HTR-8/SVneo (cell line): ENCODE data around the gene HES6.

ENCODE experiments used
- DNase-seq: peaks from one replicate; pipeline ENCODE4 v3.0.0; 2011; ENCODE audit warnings: low spot score, mixed read lengths; ENCODE audit not compliant: insufficient read length
- FAIRE-seq: peaks from 2 replicates; lab custom pipeline; 2011; peaks lifted over from hg19 to GRCh38; lab: Jason Lieb, UNC

The HES6 gene

GRCh38 chr2:238239863-238240756, at the start of gene HES6:
Gene HES6 (minus strand): TSS chr2:238240038. CDS start chr2:238239905, 133 bp downstream.
- DNase-seq (peak; percentile 91), FAIRE-seq (peak; percentile 94)

- DNase-seq = no peak
- no peak for FAIRE-seq
Measured at GRCh38 chr2:238289574-238289973, 49.7 kb upstream of the HES6 start.

- peak; percentile 83 for FAIRE-seq
- peak; percentile 96 for DNase-seq
Measured at GRCh38 chr2:238288650-238289573, 49.1 kb upstream of the HES6 start.

- no peak for FAIRE-seq
Measured at GRCh38 chr2:238287737-238288649, 48.2 kb upstream of the HES6 start, which contains the start of gene PER2. Gene PER2 (minus strand): TSS chr2:238288610. CDS start chr2:238277936, 10,674 bp downstream.

GRCh38 chr2:238286987-238287736, 47.3 kb upstream of the HES6 start:
- FAIRE-seq = no peak

More at GRCh38 chr2:238287737-238288649, 48.2 kb upstream of the HES6 start, which contains the start of gene PER2:
- peak; percentile 57 for DNase-seq

GRCh38 chr2:238286551-238286950, 46.7 kb upstream of the HES6 start:
- no peak for DNase-seq
- no peak for FAIRE-seq

More at GRCh38 chr2:238286987-238287736, 47.3 kb upstream of the HES6 start:
- DNase-seq = no peak

- FAIRE-seq = no peak
- DNase-seq = no peak
Measured at GRCh38 chr2:238286095-238286494, 46.3 kb upstream of the HES6 start.

- FAIRE-seq (no peak), DNase-seq (no peak)
Measured at GRCh38 chr2:238285653-238286082, 45.8 kb upstream of the HES6 start.

GRCh38 chr2:238284802-238285515, 45.1 kb upstream of the HES6 start:
- FAIRE-seq (no peak), DNase-seq (no peak)

GRCh38 chr2:238282861-238283738, 43.3 kb upstream of the HES6 start:
- no peak for DNase-seq
- no peak for FAIRE-seq

GRCh38 chr2:238281826-238282480, 42.1 kb upstream of the HES6 start:
- FAIRE-seq (peak; percentile 49), DNase-seq (no peak)

- FAIRE-seq = no peak
- DNase-seq = no peak
Measured at GRCh38 chr2:238280083-238280825, 40.4 kb upstream of the HES6 start.

- FAIRE-seq (no peak), DNase-seq (no peak)
Measured at GRCh38 chr2:238279324-238279682, 39.5 kb upstream of the HES6 start.

- no peak for DNase-seq
- FAIRE-seq = no peak
Measured at GRCh38 chr2:238278626-238279323, 38.9 kb upstream of the HES6 start.

- no peak for FAIRE-seq
Measured at GRCh38 chr2:238277695-238278094, 37.9 kb upstream of the HES6 start.

More at GRCh38 chr2:238277695-238278094, 37.9 kb upstream of the HES6 start:
- DNase-seq = no peak
